Effector memory CD8-positive, alpha-beta T cell (primary cell): ENCODE measurements around the gene PCDHAC2.
A peak's percentile ranks its signal among the peaks of the same experiment; 100 is the strongest.

Experiments used
- ATAC-seq: fragments of 150-1000 bp; cut with Tn5 transposase; replicated peaks from 2 replicates; pipeline ENCODE4 v1.10.0; 2021; ENCODE audit warnings: mild to moderate bottlenecking, moderate library complexity
- DNase-seq, 3 experiments: peaks; one replicate each; pipeline ENCODE4 v3.0.0; 2021
- H3K27ac Mint-ChIP-seq, 2 donors: one replicate each; pipeline ENCODE4 v1.8.0; 2022; ENCODE audit warnings: mild to moderate bottlenecking in 2 of 2, mixed read lengths in 2 of 2, moderate library complexity in 2 of 2
- H3K27me3 Mint-ChIP-seq, 2 donors: one replicate each; pipeline ENCODE4 v1.8.0; 2022; ENCODE audit warnings: mixed read lengths in 2 of 2
- H3K36me3 Mint-ChIP-seq: one replicate; pipeline ENCODE4 v1.8.0; 2022; ENCODE audit warnings: mild to moderate bottlenecking, moderate library complexity, mixed read lengths; ENCODE audit not compliant: insufficient read depth
- H3K4me1 Mint-ChIP-seq, 2 donors: one replicate each; pipeline ENCODE4 v1.8.0; 2022; ENCODE audit warnings: low read depth in 2 of 2, mixed read lengths in 2 of 2
- H3K4me3 Mint-ChIP-seq, 2 donors: one replicate each; pipeline ENCODE4 v1.8.0; 2022; ENCODE audit warnings: mild to moderate bottlenecking in 2 of 2, mixed read lengths in 2 of 2, moderate library complexity in 2 of 2
- H3K9me3 Mint-ChIP-seq, 2 donors: one replicate each; pipeline ENCODE4 v1.8.0; 2022; ENCODE audit warnings: mixed read lengths in 2 of 2

Gene PCDHAC2

DNA sequence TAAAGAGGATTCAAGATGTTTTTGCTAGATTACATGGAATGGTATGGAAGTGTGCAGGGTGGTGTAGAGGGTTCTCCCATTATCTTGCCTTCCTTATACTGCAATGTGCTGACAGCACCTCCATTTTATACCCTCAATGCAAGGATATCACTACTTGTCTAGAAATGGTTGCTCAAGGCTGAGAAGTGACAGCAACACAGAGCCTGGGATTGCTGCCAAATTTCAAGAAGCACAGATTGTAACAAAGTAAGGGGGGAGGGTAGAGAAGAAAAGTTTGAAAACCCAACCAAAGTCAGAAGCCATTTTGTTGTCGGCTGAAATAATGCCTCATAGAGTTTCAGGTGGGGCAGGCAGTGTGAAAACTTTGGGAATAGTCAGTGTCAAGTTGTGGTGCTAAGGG, 29.8 kb downstream of the PCDHAC2 start:
- no peak for DNase-seq
- no peak for ATAC-seq
- H3K4me1 Mint-ChIP-seq, result no peaks in the 10 kb centered on the region
- no peaks in the 10 kb centered on the region for H3K9me3 Mint-ChIP-seq
- H3K27ac Mint-ChIP-seq, result no peak overlapping the region
- peaks cover 6 to 31% of the 10 kb centered on the region in 2 donors for H3K27me3 Mint-ChIP-seq
- no peaks in the 10 kb centered on the region for H3K36me3 Mint-ChIP-seq
- H3K4me3 Mint-ChIP-seq, result no peak overlapping the region

DNA sequence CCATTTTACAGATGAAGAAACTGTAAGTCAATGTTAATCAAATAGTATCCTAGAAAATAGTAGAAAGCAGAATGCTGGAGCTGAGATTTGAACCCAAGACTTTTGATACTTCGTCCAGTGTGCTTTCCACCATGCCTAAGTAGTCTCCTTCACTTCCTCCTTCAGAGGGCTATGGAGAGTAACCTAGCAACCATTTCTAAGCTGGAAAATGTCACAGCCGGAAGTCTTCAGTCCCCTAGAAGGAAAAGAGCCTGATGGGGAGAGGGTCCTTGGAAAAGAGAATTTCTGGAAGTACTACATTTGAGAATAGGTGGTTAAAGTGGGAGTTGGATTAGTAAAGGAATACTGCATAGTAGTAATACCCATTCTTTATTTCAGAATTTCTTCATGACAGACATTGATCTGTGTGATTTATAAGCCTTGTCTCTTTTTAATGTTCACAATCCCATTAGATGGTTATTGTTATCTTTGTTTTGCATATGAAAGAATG, 32.7 kb downstream of the PCDHAC2 start:
- Mint-ChIP-seq H3K4me3 (no peak overlapping the region), H3K36me3 (no peaks in the 10 kb centered on the region), H3K4me1 (peaks cover 0 to 6% of the 10 kb centered on the region in 2 donors), H3K27ac (no peak overlapping the region), H3K9me3 (no peaks in the 10 kb centered on the region), H3K27me3 (peaks cover 27 to 46% of the 10 kb centered on the region in 2 donors)
- no peak for DNase-seq
- ATAC-seq, result no peak

DNA sequence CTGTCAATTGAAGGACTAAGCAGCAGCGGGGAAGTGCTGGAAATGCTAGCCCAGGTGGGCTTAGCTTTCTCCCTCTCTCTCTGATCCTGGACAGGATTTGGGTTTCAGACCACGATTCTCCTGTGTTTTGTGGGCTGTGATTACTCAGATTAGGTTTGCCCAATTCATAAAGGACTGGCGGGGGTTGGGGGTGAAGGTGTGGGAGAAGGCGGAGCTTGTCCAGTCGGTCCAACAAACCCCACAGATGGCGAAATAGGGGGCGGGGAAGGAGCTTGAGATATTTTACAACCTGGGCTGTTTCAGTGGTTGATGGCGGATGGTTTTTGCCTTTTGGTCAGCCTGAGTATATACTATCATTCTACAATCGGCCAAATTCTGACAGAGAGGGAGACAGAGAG, 35.2 kb downstream of the PCDHAC2 start:
- Mint-ChIP-seq H3K27ac (no peak overlapping the region), H3K9me3 (peaks cover 0 to under 1% of the 10 kb centered on the region in 2 donors), H3K36me3 (no peaks in the 10 kb centered on the region), H3K4me1 (peaks cover 0 to 6% of the 10 kb centered on the region in 2 donors), H3K27me3 (peaks cover 31 to 48% of the 10 kb centered on the region in 2 donors), H3K4me3 (peak overlapping the region in 1 of 2 donors; percentile 33)
- no peak for DNase-seq
- ATAC-seq, result no peak

DNA sequence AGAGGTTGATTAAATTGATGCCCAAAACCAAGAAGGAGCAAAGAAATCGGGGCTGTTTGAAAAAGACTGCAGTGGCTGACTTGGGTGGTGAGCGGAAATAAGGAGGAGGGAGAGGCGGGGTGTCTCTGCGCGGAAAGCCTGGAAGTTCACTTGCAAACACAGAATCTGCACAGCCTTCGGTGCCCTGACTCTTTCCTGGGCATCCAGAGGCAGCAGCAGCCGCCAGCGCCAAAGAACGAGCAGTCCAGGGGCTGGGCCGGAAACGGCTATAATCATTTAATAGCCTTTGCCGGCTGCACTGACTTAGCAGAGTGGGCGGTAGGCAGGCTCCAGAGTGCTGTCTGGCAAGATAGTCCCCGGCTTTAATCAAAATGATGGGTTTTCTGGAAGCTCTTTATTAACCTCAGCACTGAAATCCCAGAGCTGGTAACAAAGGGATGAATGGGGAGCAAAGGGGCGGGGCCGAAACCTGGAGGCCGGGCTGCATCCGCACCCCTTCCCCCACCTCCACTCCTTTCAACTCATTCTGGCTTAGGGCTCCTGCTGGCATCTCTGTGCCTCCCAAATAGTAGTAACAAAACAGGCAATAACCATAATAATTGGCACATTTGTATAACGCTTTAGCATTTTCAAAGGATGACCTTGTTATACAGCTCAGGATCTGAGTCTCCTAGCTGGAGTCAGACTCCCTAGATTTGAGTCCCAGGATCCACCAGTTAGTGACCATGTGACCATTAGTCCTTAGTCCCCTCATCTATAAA, 35.7 kb downstream of the PCDHAC2 start:
- H3K27ac Mint-ChIP-seq, result no peak overlapping the region
- no peak for DNase-seq
- H3K27me3 Mint-ChIP-seq, result peaks cover 31 to 48% of the 10 kb centered on the region in 2 donors
- peaks cover 4 to 5% of the 10 kb centered on the region in 2 donors for H3K9me3 Mint-ChIP-seq
- peak overlapping the region in 1 of 2 donors; percentile 33 for H3K4me3 Mint-ChIP-seq
- H3K4me1 Mint-ChIP-seq, result peaks cover 0 to 6% of the 10 kb centered on the region in 2 donors
- no peak for ATAC-seq
- H3K36me3 Mint-ChIP-seq, result no peaks in the 10 kb centered on the region

DNA sequence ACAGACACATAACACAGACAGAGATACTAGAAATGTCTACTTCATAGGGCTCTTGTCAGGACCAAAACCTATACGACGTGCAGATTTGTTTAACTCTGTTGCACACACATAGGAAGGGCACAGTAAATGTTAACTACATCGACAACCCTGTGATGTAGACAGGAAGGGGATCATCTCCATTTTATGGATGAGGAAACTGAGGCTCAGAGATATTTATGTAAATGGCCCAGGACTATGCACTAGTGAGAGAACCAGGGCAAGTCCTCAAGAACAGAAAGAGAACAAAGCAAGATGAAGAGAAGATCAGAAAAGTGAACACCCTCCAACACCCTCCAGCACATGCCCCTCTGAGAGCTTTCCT, 36.3 kb downstream of the PCDHAC2 start:
- no peak overlapping the region for H3K4me3 Mint-ChIP-seq
- no peaks in the 10 kb centered on the region for H3K36me3 Mint-ChIP-seq
- DNase-seq, result no peak
- peaks cover 0 to 6% of the 10 kb centered on the region in 2 donors for H3K4me1 Mint-ChIP-seq
- H3K27me3 Mint-ChIP-seq, result peaks cover 31 to 48% of the 10 kb centered on the region in 2 donors
- ATAC-seq, result no peak
- peaks cover 5 to 7% of the 10 kb centered on the region in 2 donors for H3K9me3 Mint-ChIP-seq
- no peak overlapping the region for H3K27ac Mint-ChIP-seq

DNA sequence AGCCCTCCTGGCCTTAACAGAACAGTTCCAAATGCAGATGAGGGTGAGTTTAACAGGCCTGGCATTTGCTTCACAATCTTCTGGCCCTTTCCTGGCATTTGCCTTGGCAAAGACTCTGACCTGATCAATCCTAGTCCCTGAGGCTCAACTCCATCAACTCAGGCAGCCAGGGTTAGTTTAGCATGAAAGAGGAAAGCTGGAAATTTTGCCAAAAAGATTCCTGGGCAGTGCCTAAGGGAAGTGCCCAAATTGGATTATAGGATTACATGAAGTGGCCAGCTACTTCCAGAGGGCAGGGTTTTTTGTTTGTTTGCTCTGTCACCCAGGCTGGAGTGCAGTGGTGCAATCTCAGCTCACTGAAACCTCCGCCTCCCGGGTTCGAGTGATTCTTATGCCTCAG, 36.8 kb downstream of the PCDHAC2 start:
- DNase-seq (no peak), ATAC-seq (no peak)
- peaks cover 0 to 6% of the 10 kb centered on the region in 2 donors for H3K4me1 Mint-ChIP-seq
- peaks cover 5 to 7% of the 10 kb centered on the region in 2 donors for H3K9me3 Mint-ChIP-seq
- no peak overlapping the region for H3K27ac Mint-ChIP-seq
- H3K36me3 Mint-ChIP-seq, result no peaks in the 10 kb centered on the region
- H3K4me3 Mint-ChIP-seq, result no peak overlapping the region
- peaks cover 31 to 48% of the 10 kb centered on the region in 2 donors for H3K27me3 Mint-ChIP-seq

DNA sequence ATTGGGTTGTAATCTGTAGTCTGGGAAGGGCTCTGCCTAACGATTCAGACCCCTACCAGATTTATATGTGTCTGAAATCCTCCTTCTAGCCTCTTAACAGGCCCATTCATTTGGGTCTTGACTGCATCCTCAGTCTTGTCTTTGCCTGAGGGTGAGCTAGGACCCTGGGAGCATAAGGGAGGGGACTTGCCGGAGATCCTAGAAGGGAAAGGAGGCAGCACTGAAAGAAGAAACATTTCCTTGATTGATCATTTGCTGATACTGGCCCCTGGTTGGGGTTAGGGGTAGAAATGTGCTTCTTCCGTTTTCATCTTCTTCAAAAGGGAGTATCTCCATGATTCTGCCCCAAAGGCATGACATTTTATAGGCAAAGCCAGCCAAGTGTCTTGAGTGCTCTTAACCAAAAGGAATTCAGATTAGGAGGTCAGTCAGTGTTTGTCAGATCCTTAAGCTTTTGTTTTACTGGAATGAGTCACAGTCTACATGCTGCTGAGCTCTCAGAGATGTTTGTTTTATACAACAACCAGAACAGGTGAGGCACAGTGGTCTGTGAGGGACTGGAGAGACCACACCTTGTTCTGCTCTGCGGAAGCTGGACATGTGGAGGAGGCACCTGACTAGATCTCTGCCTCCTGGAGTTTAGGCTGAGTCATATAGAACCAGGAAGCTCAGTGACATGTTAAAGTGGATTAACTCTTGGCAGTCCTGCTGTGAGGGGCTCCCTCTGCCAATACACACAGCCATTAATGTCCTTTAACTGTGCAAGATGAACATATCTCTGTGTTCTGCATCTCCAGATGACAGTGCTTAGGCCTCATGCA, 37.7 kb downstream of the PCDHAC2 start:
- ATAC-seq (no peak), DNase-seq (no peak)
- no peak overlapping the region for H3K4me3 Mint-ChIP-seq
- H3K27me3 Mint-ChIP-seq, result peaks cover 31 to 46% of the 10 kb centered on the region in 2 donors
- peaks cover 5 to 7% of the 10 kb centered on the region in 2 donors for H3K9me3 Mint-ChIP-seq
- peaks cover 0 to 6% of the 10 kb centered on the region in 2 donors for H3K4me1 Mint-ChIP-seq
- no peaks in the 10 kb centered on the region for H3K36me3 Mint-ChIP-seq
- H3K27ac Mint-ChIP-seq, result no peak overlapping the region

DNA sequence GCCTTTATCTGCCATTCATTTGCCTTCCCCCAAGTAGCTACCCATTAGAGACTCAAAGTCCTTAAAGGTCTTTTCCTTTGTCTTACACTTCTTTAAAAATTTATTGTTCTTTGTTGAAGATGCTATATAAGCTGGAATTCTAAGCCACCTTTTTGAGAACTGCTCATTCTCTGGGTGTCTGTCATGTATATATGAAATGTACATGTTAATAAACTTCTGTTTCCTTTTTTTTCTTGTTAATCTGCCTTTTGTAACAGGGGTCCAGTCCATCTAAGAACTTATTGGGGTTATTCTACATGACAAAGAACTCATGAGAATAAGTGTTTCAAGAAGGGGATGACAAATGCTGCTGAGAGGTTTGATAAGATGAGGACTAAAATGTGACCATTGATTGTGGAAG, 41.5 kb downstream of the PCDHAC2 start:
- Mint-ChIP-seq H3K4me3 (no peak overlapping the region), H3K36me3 (no peaks in the 10 kb centered on the region), H3K27me3 (peaks cover 19 to 27% of the 10 kb centered on the region in 2 donors), H3K27ac (no peak overlapping the region), H3K4me1 (no peaks in the 10 kb centered on the region), H3K9me3 (peaks cover 5 to 7% of the 10 kb centered on the region in 2 donors)
- DNase-seq (no peak), ATAC-seq (no peak)

DNA sequence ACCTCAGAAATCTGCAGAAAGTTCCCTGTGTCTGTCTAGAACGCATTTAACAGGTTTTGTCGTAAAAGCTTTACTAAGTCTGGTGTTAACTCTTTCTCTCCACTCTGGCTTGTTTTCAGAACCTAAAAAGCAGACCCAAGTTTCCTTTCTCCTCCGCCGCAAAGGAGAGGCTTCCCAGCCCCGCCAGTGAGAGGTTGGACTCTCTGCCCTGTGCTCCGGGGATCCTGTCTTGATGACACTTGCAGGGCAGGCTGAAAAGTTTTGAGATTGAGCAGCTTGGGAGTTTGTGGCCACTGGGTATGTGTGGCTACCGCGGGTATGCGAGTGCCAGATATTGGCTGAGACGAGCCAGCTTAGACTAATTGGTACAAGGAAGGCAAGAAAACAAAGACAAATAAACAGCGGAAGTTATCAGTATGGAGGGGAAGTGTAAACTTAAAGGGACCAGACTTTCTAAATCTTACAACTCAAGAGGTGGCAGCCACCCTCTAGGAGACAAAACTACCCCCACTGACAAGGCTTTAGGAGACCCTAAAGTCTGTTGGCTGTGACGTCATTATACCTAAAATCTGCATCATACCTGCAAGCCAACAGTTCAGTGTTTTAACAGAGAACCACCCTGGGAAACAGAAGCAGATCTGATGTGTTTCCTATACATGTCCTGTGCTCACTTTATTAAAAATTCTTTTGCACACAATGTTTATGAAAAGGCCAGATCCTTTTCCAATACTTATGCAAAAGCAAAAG, 43.9 kb downstream of the PCDHAC2 start:
- Mint-ChIP-seq H3K4me3 (no peak overlapping the region), H3K4me1 (no peaks in the 10 kb centered on the region)

DNA sequence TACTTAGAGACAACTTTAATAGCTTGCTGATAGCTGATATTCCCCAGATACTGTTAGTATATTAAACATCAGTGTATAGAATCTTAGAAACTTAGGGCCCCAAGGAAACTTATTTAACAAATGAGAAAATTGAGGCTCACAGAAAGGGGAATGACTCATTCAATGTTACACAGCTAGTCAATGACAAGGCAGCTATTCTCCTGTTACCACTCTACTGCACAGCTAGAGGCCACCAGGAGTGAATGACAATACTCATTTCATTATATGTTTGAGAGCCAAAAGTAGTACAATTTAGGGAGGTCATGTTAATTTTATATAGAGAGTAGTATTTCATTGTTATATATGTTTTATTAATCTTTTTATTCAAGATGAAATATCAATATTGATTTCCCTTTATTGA, 51.7 kb downstream of the PCDHAC2 start:
- Mint-ChIP-seq H3K36me3 (no peaks in the 10 kb centered on the region), H3K27me3 (no peaks in the 10 kb centered on the region), H3K4me3 (no peak overlapping the region), H3K9me3 (no peaks in the 10 kb centered on the region), H3K27ac (no peak overlapping the region), H3K4me1 (no peaks in the 10 kb centered on the region)
- DNase-seq, result no peak
- no peak for ATAC-seq

More for the DNA sequence above, 43.9 kb downstream of the PCDHAC2 start:
- peaks cover 5 to 7% of the 10 kb centered on the region in 2 donors for H3K9me3 Mint-ChIP-seq
- H3K27ac Mint-ChIP-seq, result no peak overlapping the region
- no peak for DNase-seq
- H3K27me3 Mint-ChIP-seq, result peaks cover 10 to 13% of the 10 kb centered on the region in 2 donors
- ATAC-seq, result no peak
- no peaks in the 10 kb centered on the region for H3K36me3 Mint-ChIP-seq
